ENCODE data around the gene STARD8.
A peak's percentile ranks its signal among the peaks of the same experiment; 100 is the strongest.
"Not testable (repeated sequence)": the region's sequence is repeated elsewhere in the genome, so short reads cannot be mapped to it uniquely, and the experiment has no call there.

The STARD8 gene

GRCh38 chrX:68647156-68647957 lies at the start of gene STARD8:
Gene STARD8 (plus strand): TSS chrX:68647666. CDS start chrX:68647883, 217 bp downstream.
- peak; percentile 1 for DNase-seq (ENCODE audit: low spot score)

GRCh38 chrX:68598841-68599240 lies 48.6 kb upstream of the STARD8 start:
- DNase-seq (ENCODE audit: low spot score): no peak

- DNase-seq (ENCODE audit: low spot score): no peak
These were observed 48.0 kb upstream of the STARD8 start for GRCh38 chrX:68599256-68600152.

- DNase-seq (ENCODE audit: low spot score): not testable (repeated sequence)
These were observed 43.2 kb upstream of the STARD8 start for GRCh38 chrX:68604216-68604615.

- not testable (repeated sequence) for DNase-seq (ENCODE audit: low spot score)
These were observed 32.7 kb upstream of the STARD8 start for GRCh38 chrX:68614733-68615132.

- DNase-seq (ENCODE audit: low spot score): no peak
These were observed 19.5 kb upstream of the STARD8 start for GRCh38 chrX:68627986-68628385.

- DNase-seq (ENCODE audit: low spot score): not testable (repeated sequence)
These were observed 17.5 kb upstream of the STARD8 start for GRCh38 chrX:68629936-68630335.

GRCh38 chrX:68631336-68631735 lies 16.1 kb upstream of the STARD8 start:
- DNase-seq (ENCODE audit: low spot score): no peak

GRCh38 chrX:68632491-68632890 lies 15.0 kb upstream of the STARD8 start:
- no peak for DNase-seq (ENCODE audit: low spot score)

GRCh38 chrX:68633981-68634380 lies 13.5 kb upstream of the STARD8 start:
- DNase-seq (ENCODE audit: low spot score): no peak

- no peak for DNase-seq (ENCODE audit: low spot score)
These were observed 12.7 kb upstream of the STARD8 start for GRCh38 chrX:68634649-68635227.

GRCh38 chrX:68640661-68641060 lies 6.8 kb upstream of the STARD8 start:
- DNase-seq (ENCODE audit: low spot score): no peak

GRCh38 chrX:68644861-68645260 lies 2.6 kb upstream of the STARD8 start:
- DNase-seq (ENCODE audit: low spot score): no peak

GRCh38 chrX:68646421-68646820 lies 1.0 kb upstream of the STARD8 start:
- DNase-seq (ENCODE audit: low spot score): no peak

GRCh38 chrX:68648960-68649359 lies 1.5 kb downstream of the STARD8 start:
- DNase-seq (ENCODE audit: low spot score): no peak

GRCh38 chrX:68650491-68650890 lies 3.0 kb downstream of the STARD8 start:
- no peak for DNase-seq (ENCODE audit: low spot score)

GRCh38 chrX:68651110-68651509 lies 3.6 kb downstream of the STARD8 start:
- DNase-seq (ENCODE audit: low spot score): no peak

- DNase-seq (ENCODE audit: low spot score): no peak
These were observed 5.1 kb downstream of the STARD8 start for GRCh38 chrX:68652326-68653170.

GRCh38 chrX:68654693-68655092 lies 7.2 kb downstream of the STARD8 start:
- no peak for DNase-seq (ENCODE audit: low spot score)

- DNase-seq (ENCODE audit: low spot score): not testable (repeated sequence)
These were observed 9.0 kb downstream of the STARD8 start for GRCh38 chrX:68656473-68656872.

- no peak for DNase-seq (ENCODE audit: low spot score)
These were observed 11.1 kb downstream of the STARD8 start for GRCh38 chrX:68658530-68658929.

- no peak for DNase-seq (ENCODE audit: low spot score)
These were observed 11.9 kb downstream of the STARD8 start for GRCh38 chrX:68659385-68659784.

Measured in LoVo (cell line).